Esophagus squamous epithelium (tissue), 5 donors: ENCODE data around the gene TMEFF1. TPM values are rescaled to one million over a fixed set of nuclear protein-coding genes. Genes with fewer than 3 reads are reported as not detected.

Experiments used
- DNase-seq: peaks from one replicate; lab custom pipeline; 2025; lab: John Stamatoyannopoulos, UW
- H3K27ac ChIP-seq, 4 donors: fragments of 200-600 bp; sonication (generic); one replicate each; pipeline ENCODE4 v1.5.1; 2016 to 2019; ENCODE audit warnings: mild to moderate bottlenecking in 1 of 4
- H3K27me3 ChIP-seq, 4 donors: fragments of 200-600 bp; sonication (generic); 1 replicate in 3 of 4; 2 replicates in 1 of 4; pipeline versions ENCODE4 v1.5.1 to v1.6.0; 2017 to 2021; ENCODE audit warnings: antibody characterized with exemption in 1 of 4
- H3K36me3 ChIP-seq, 3 donors: fragments of 200-600 bp; sonication (generic); one replicate each; pipeline ENCODE4 v1.5.1; 2016 to 2019
- H3K4me1 ChIP-seq, 3 donors: fragments of 200-600 bp; sonication (generic); one replicate each; pipeline ENCODE4 v1.5.1; 2017 to 2019
- H3K4me3 ChIP-seq, 4 donors: fragments of 200-600 bp; sonication (generic); 1 replicate in 3 of 4; 2 replicates in 1 of 4; pipeline ENCODE4 v1.5.1; 2016 to 2019; ENCODE audit warnings: mild to moderate bottlenecking in 2 of 4, moderate library complexity in 1 of 4
- H3K9me3 ChIP-seq, 3 donors: fragments of 200-600 bp; sonication (generic); one replicate each; pipeline ENCODE4 v1.5.1; 2016 to 2019
- CTCF ChIP-seq, 6 experiments: fragments of 450-650 bp in 4 of 6; fragments of 200-600 bp in 2 of 6; sonication (generic) in 2 of 6; IDR thresholded peaks; one replicate each; pipeline ENCODE4 v1.5.1; 2016 to 2019; ENCODE audit warnings: antibody characterized with exemption in 6 of 6, mild to moderate bottlenecking in 4 of 6, moderate library complexity in 4 of 6
- POLR2A ChIP-seq, 4 donors: fragments of 450-650 bp; IDR thresholded peaks; one replicate each; pipeline ENCODE4 v1.6.1; 2017; ENCODE audit warnings: antibody characterized with exemption in 4 of 4, mild to moderate bottlenecking in 4 of 4, moderate library complexity in 3 of 4
- WGBS, 2 donors: methylation state at CpG; one replicate each; pipeline ENCODE4 v1.1.5; 2018; 5-methylcytosine and 5-hydroxymethylcytosine counted together
- intact Hi-C: fragments of 100-400 bp; cut with DNase I; formaldehyde crosslinking; loops from one replicate; pipeline ENCODE4 v1.15.0; 2022
- total RNA-seq, 4 donors: library from RNA; depleted of rRNA; stranded (reverse); fragments of >200 nt; gene quantifications; one replicate each; pipeline ENCODE4 v1.1.0, GENCODE V29; 2016
- donor health status: DM: yes; HTN: yes; CAD: no.

The TMEFF1 gene
- total RNA-seq, 4 donors from 2014 or later = 0.57 TPM; not detected in 3

- TF ChIP-seq CTCF (IDR thresholded peaks at IDR 0.05) (no peak), POLR2A (IDR thresholded peaks at IDR 0.05) (no peak)
- no peaks in the 10 kb centered on the region for H3K9me3 ChIP-seq
- peaks cover 0 to 20% (median 0%) of the 10 kb centered on the region in 3 donors for H3K36me3 ChIP-seq
- H3K27ac ChIP-seq = no peak overlapping the region
- 100% methylated on average over 1 of the region's 1 CpG for WGBS, 2 donors
- no peak overlapping the region for H3K4me3 ChIP-seq
- DNase-seq = no peak
- intact Hi-C loops = no loop called here
- no peaks in the 10 kb centered on the region for H3K4me1 ChIP-seq
- no peaks in the 10 kb centered on the region for H3K27me3 ChIP-seq
These were observed 15.4 kb upstream of the TMEFF1 start for GRCh38 chr9:100457517-100457916.

GRCh38 chr9:100459963-100460362 lies 13.0 kb upstream of the TMEFF1 start:
- Histone ChIP-seq H3K4me3 (no peak overlapping the region), H3K4me1 (no peaks in the 10 kb centered on the region), H3K27me3 (no peaks in the 10 kb centered on the region), H3K9me3 (no peaks in the 10 kb centered on the region), H3K27ac (no peak overlapping the region), H3K36me3 (no peaks in the 10 kb centered on the region)
- DNase-seq = no peak
- intact Hi-C loops = no loop called here
- TF ChIP-seq CTCF (IDR thresholded peaks at IDR 0.05) = no peak
- no peak for TF ChIP-seq POLR2A (IDR thresholded peaks at IDR 0.05)
- WGBS, 2 donors = 70 to 71% methylated on average over 2 of the region's 2 CpGs

GRCh38 chr9:100465274-100465673 lies 7.7 kb upstream of the TMEFF1 start:
- no peak for TF ChIP-seq CTCF (IDR thresholded peaks at IDR 0.05)
- TF ChIP-seq POLR2A (IDR thresholded peaks at IDR 0.05) = no peak
- DNase-seq = no peak
- WGBS, 2 donors = 80 to 89% methylated on average over 2 of the region's 2 CpGs

GRCh38 chr9:100465761-100466160 lies 7.2 kb upstream of the TMEFF1 start:
- TF ChIP-seq POLR2A (IDR thresholded peaks at IDR 0.05) (no peak), CTCF (IDR thresholded peaks at IDR 0.05) (no peak)
- intact Hi-C loops = no loop called here
- WGBS, 2 donors = 78 to 94% methylated on average over 1 of the region's 1 CpG
- no peak for DNase-seq
- no peaks in the 10 kb centered on the region for H3K36me3 ChIP-seq
- no peaks in the 10 kb centered on the region for H3K9me3 ChIP-seq
- no peak overlapping the region for H3K4me3 ChIP-seq
- no peaks in the 10 kb centered on the region for H3K4me1 ChIP-seq
- H3K27me3 ChIP-seq = no peaks in the 10 kb centered on the region
- H3K27ac ChIP-seq = no peak overlapping the region

More at GRCh38 chr9:100465274-100465673, 7.7 kb upstream of the TMEFF1 start:
- intact Hi-C loops = no loop called here
- H3K27me3 ChIP-seq = no peaks in the 10 kb centered on the region
- H3K36me3 ChIP-seq = no peaks in the 10 kb centered on the region
- no peak overlapping the region for H3K4me3 ChIP-seq
- H3K4me1 ChIP-seq = no peaks in the 10 kb centered on the region
- no peak overlapping the region for H3K27ac ChIP-seq
- H3K9me3 ChIP-seq = no peaks in the 10 kb centered on the region

GRCh38 chr9:100466171-100466828 lies 6.6 kb upstream of the TMEFF1 start:
- H3K27ac ChIP-seq = no peak overlapping the region
- H3K4me3 ChIP-seq = no peak overlapping the region
- TF ChIP-seq CTCF (IDR thresholded peaks at IDR 0.05) (no peak), POLR2A (IDR thresholded peaks at IDR 0.05) (no peak)
- no peaks in the 10 kb centered on the region for H3K9me3 ChIP-seq
- 100% methylated on average over 2 of the region's 2 CpGs for WGBS, 2 donors
- H3K27me3 ChIP-seq = no peaks in the 10 kb centered on the region
- no peak for DNase-seq
- no peaks in the 10 kb centered on the region for H3K36me3 ChIP-seq
- intact Hi-C loops = no loop called here
- H3K4me1 ChIP-seq = no peaks in the 10 kb centered on the region
